H1 (cell line): ENCODE results near the gene DDOST. TPM values are rescaled to one million over a fixed set of nuclear protein-coding genes. Genes with fewer than 3 reads are reported as not detected.

ENCODE experiments used
- CTCF ChIA-PET: fragments of 300-600 bp; sonication (Branson Sonifier 250); formaldehyde crosslinking; loops from one replicate; lab custom pipeline; 2021; ENCODE audit not compliant: partially characterized antibody; lab: Charles Lee
- POLR2A ChIA-PET: fragments of 300-600 bp; sonication (Branson Sonifier 250); formaldehyde crosslinking; loops from one replicate; lab custom pipeline; 2021; ENCODE audit warnings: inconsistent platforms; ENCODE audit not compliant: partially characterized antibody; lab: Charles Lee
- DNase-seq, 2 experiments: peaks; one replicate each; pipeline versions ENCODE4 v3.0.0 to v3.0.0-alpha.2; 2010 to 2022; ENCODE audit warnings: low spot score in 2 of 2, low read depth in 1 of 2, mixed read lengths in 1 of 2
- FAIRE-seq: peaks from 2 replicates; lab custom pipeline; 2011; peaks lifted over from hg19 to GRCh38; lab: Jason Lieb, UNC
- H2AFZ ChIP-seq: 2 replicates; pipeline ENCODE4 v1.8.1; 2012; ENCODE audit warnings: low read length, inconsistent platforms
- H2AK5ac ChIP-seq: 2 replicates; pipeline ENCODE4 v1.6.1; 2013; ENCODE audit warnings: low read depth, low read length
- H2BK120ac ChIP-seq: replicated peaks from 2 replicates; pipeline ENCODE3; 2013; ENCODE audit warnings: low read depth, low read length, inconsistent platforms
- H2BK12ac ChIP-seq: 2 replicates; pipeline ENCODE4 v1.6.1; 2013; ENCODE audit warnings: low read depth, low read length
- H2BK15ac ChIP-seq: 2 replicates; pipeline ENCODE4 v1.6.1; 2013; ENCODE audit warnings: low read length
- H2BK20ac ChIP-seq: 2 replicates; pipeline ENCODE4 v1.6.1; 2013; ENCODE audit warnings: low read length
- H2BK5ac ChIP-seq: 2 replicates; pipeline ENCODE4 v1.6.1; 2013; ENCODE audit warnings: low read depth, low read length
- H3K14ac ChIP-seq: 2 replicates; pipeline ENCODE4 v1.6.1; 2013; ENCODE audit warnings: inconsistent platforms; ENCODE audit not compliant: insufficient read length
- H3K18ac ChIP-seq: 2 replicates; pipeline ENCODE4 v1.6.1; 2013; ENCODE audit warnings: low read length; ENCODE audit errors: extremely low read depth
- H3K23ac ChIP-seq: 2 replicates; pipeline ENCODE4 v1.6.1; 2013; ENCODE audit warnings: inconsistent platforms; ENCODE audit not compliant: insufficient read length
- H3K23me2 ChIP-seq: 2 replicates; pipeline ENCODE4 v1.6.1; 2013; ENCODE audit warnings: low read depth, low read length
- H3K27ac ChIP-seq: 2 replicates; pipeline ENCODE4 v1.6.1; 2011; ENCODE audit warnings: low read depth, low read length, inconsistent platforms
- H3K27me3 ChIP-seq, 4 experiments: replicated peaks in 1 of 4; 1 replicate in 1 of 4; 2 replicates in 3 of 4; pipeline versions ENCODE4 v1.6.1 to v1.8.1; 2011 to 2013; ENCODE audit warnings: low read length in 3 of 4, mild to moderate bottlenecking in 3 of 4, inconsistent platforms in 2 of 4, mixed read lengths in 2 of 4, moderate library complexity in 1 of 4; ENCODE audit not compliant: control insufficient read depth in 3 of 4, insufficient read depth in 3 of 4; ENCODE audit errors: extremely low read depth in 1 of 4
- H3K36me3 ChIP-seq, 4 experiments: 2 replicates each; pipeline versions ENCODE4 v1.6.1 to v1.8.1; 2011 to 2013; ENCODE audit warnings: mild to moderate bottlenecking in 4 of 4, low read length in 3 of 4, moderate library complexity in 2 of 4, control low read depth in 1 of 4, inconsistent platforms in 1 of 4; ENCODE audit not compliant: insufficient read depth in 4 of 4, control insufficient read depth in 2 of 4
- H3K4ac ChIP-seq: replicated peaks from 2 replicates; pipeline ENCODE3; 2013; ENCODE audit warnings: low read length, low read depth, mixed read lengths, inconsistent platforms; ENCODE audit not compliant: insufficient read length
- H3K4me1 ChIP-seq, 4 experiments: replicated peaks in 1 of 4; 1 replicate in 1 of 4; 2 replicates in 3 of 4; pipeline versions ENCODE4 v1.6.1 to v1.8.1; 2011 to 2013; ENCODE audit warnings: low read length in 3 of 4, inconsistent platforms in 2 of 4, mixed read lengths in 1 of 4; ENCODE audit not compliant: insufficient read depth in 4 of 4, control insufficient read depth in 3 of 4
- H3K4me2 ChIP-seq, 2 experiments: 2 replicates each; pipeline versions ENCODE4 v1.6.1 to v1.8.1; 2011 to 2013; ENCODE audit warnings: low read depth in 2 of 2, low read length in 2 of 2, control low read depth in 1 of 2, inconsistent platforms in 1 of 2, mild to moderate bottlenecking in 1 of 2; ENCODE audit not compliant: insufficient read depth in 1 of 2
- H3K4me3 ChIP-seq, 4 experiments: fragments of 200-600, 300-600 bp in 1 of 4; sonication (generic), shearing (Covaris generic), sonication (Bioruptor Twin) in 1 of 4; 2 replicates each; pipeline versions ENCODE4 v1.5.1 to v1.8.1; 2011 to 2016; ENCODE audit warnings: low read length in 4 of 4, low read depth in 3 of 4, control low read depth in 2 of 4, inconsistent platforms in 2 of 4, mild to moderate bottlenecking in 2 of 4, mixed read lengths in 1 of 4, moderate library complexity in 1 of 4; ENCODE audit not compliant: insufficient read depth in 2 of 4; ENCODE audit errors: extremely low read depth in 1 of 4
- H3K56ac ChIP-seq: replicated peaks from 2 replicates; pipeline ENCODE3; 2013; ENCODE audit warnings: low read depth, mild to moderate bottlenecking, mixed read lengths, low read length, inconsistent platforms; ENCODE audit not compliant: insufficient read length
- H3K79me1 ChIP-seq: 2 replicates; pipeline ENCODE4 v1.6.1; 2013; ENCODE audit warnings: low read depth, low read length, control low read depth
- H3K79me2 ChIP-seq, 2 experiments: 2 replicates each; pipeline versions ENCODE4 v1.6.1 to v1.8.1; 2012 to 2013; ENCODE audit warnings: low read length in 2 of 2, mild to moderate bottlenecking in 2 of 2, inconsistent platforms in 1 of 2; ENCODE audit not compliant: insufficient read depth in 2 of 2, control insufficient read depth in 1 of 2
- H3K9ac ChIP-seq, 4 experiments: replicated peaks in 1 of 4; 1 replicate in 1 of 4; 2 replicates in 3 of 4; pipeline versions ENCODE4 v1.6.1 to v1.8.1; 2011 to 2013; ENCODE audit warnings: low read depth in 3 of 4, low read length in 3 of 4, control low read depth in 2 of 4, mild to moderate bottlenecking in 2 of 4, moderate library complexity in 2 of 4, inconsistent platforms in 1 of 4; ENCODE audit errors: extremely low read depth in 1 of 4
- H3K9me3 ChIP-seq, 2 experiments: 2 replicates each; pipeline versions ENCODE4 v1.6.1 to v1.8.1; 2012 to 2013; ENCODE audit warnings: mild to moderate bottlenecking in 2 of 2, moderate library complexity in 2 of 2, control low read depth in 1 of 2, inconsistent platforms in 1 of 2, low read depth in 1 of 2, low read length in 1 of 2, mixed read lengths in 1 of 2; ENCODE audit not compliant: insufficient read depth in 2 of 2
- H4K20me1 ChIP-seq, 2 experiments: replicated peaks in 1 of 2; 2 replicates each; pipeline versions ENCODE3 to v1.8.1; 2011 to 2013; ENCODE audit warnings: inconsistent platforms in 2 of 2, low read length in 2 of 2, mild to moderate bottlenecking in 1 of 2; ENCODE audit not compliant: insufficient read depth in 2 of 2, control insufficient read depth in 1 of 2
- H4K5ac ChIP-seq: 2 replicates; pipeline ENCODE4 v1.6.1; 2013; ENCODE audit warnings: low read length, low read depth, mixed read lengths, inconsistent platforms; ENCODE audit not compliant: insufficient read length
- H4K8ac ChIP-seq: 2 replicates; pipeline ENCODE4 v1.8.0; 2013; ENCODE audit warnings: mild to moderate bottlenecking, moderate library complexity, low read length, inconsistent platforms; ENCODE audit not compliant: insufficient read depth; ENCODE audit errors: extremely low read depth
- H4K91ac ChIP-seq: replicated peaks from 2 replicates; pipeline ENCODE3; 2013; ENCODE audit warnings: low read length, mixed read lengths, inconsistent platforms; ENCODE audit not compliant: insufficient read length
- CBX8 ChIP-seq: fragments of 300-800, 300-1000 bp; sonication (generic); IDR thresholded peaks from 2 replicates; pipeline ENCODE4 v1.7.1; 2016; ENCODE audit warnings: low read depth, low read length, borderline replicate concordance
- CREB1 ChIP-seq: IDR thresholded peaks from 2 replicates; pipeline ENCODE4 v1.6.1; 2012; ENCODE audit warnings: inconsistent platforms
- EP300 ChIP-seq, 2 experiments: IDR thresholded peaks; 1 replicate in 1 of 2; 2 replicates in 1 of 2; pipeline ENCODE4 v1.6.1; 2011 to 2012; ENCODE audit warnings: low read depth in 2 of 2, low read length in 2 of 2, mild to moderate bottlenecking in 2 of 2, borderline replicate concordance in 1 of 2, inconsistent platforms in 1 of 2, moderate library complexity in 1 of 2
- FOSL1 ChIP-seq: IDR thresholded peaks from 2 replicates; pipeline ENCODE4 v1.6.1; 2011; ENCODE audit warnings: mild to moderate bottlenecking, low read depth, low read length, moderate library complexity; ENCODE audit not compliant: insufficient read depth
- HDAC2 ChIP-seq, 2 experiments: fragments of 300-600 bp in 1 of 2; sonication (generic) in 1 of 2; IDR thresholded peaks; 2 replicates each; pipeline ENCODE4 v1.6.1; 2011 to 2012; ENCODE audit warnings: low read depth in 2 of 2, low read length in 2 of 2, mild to moderate bottlenecking in 2 of 2, moderate library complexity in 2 of 2, borderline replicate concordance in 1 of 2, inconsistent platforms in 1 of 2
- JUN ChIP-seq: IDR thresholded peaks from 2 replicates; pipeline ENCODE4 v1.6.1; 2011; ENCODE audit warnings: low read depth, mild to moderate bottlenecking, improper control_type of control experiment, low read length
- JUND ChIP-seq: IDR thresholded peaks from 2 replicates; pipeline ENCODE4 v1.6.1; 2011; ENCODE audit warnings: mild to moderate bottlenecking, improper control_type of control experiment, low read length
- SIRT6 ChIP-seq: IDR thresholded peaks from one replicate; pipeline ENCODE4 v1.7.1; 2012; ENCODE audit warnings: low read length, inconsistent platforms
- SP1 ChIP-seq: IDR thresholded peaks from 2 replicates; pipeline ENCODE4 v1.6.1; 2011; ENCODE audit warnings: low read depth, low read length
- TBP ChIP-seq: IDR thresholded peaks from 2 replicates; pipeline ENCODE4 v1.6.1; 2011; ENCODE audit warnings: low read depth, low read length, improper control_type of control experiment
- TCF12 ChIP-seq: IDR thresholded peaks from 2 replicates; pipeline ENCODE4 v1.6.1; 2011; ENCODE audit warnings: low read depth, mild to moderate bottlenecking, low read length
- USF2 ChIP-seq: IDR thresholded peaks from 2 replicates; pipeline ENCODE4 v1.6.1; 2011; ENCODE audit warnings: low read length, improper control_type of control experiment
- ZNF274 ChIP-seq: IDR thresholded peaks from 2 replicates; pipeline ENCODE4 v1.7.0; 2012; ENCODE audit warnings: low read length, borderline replicate concordance; ENCODE audit errors: extremely low read depth
- WGBS, 2 experiments: shearing (Covaris generic) in 1 of 2; methylation state at CpG; one replicate each; pipeline versions ENCODE4 v1.1.6 to v1.1.7; 2013 to 2015; ENCODE audit warnings: low lambda C conversion rate in 2 of 2, mixed read lengths in 2 of 2, inconsistent platforms in 1 of 2, low coverage in 1 of 2, missing lambda C conversion rate in 1 of 2; ENCODE audit not compliant: insufficient replicate concordance in 2 of 2, insufficient coverage in 1 of 2, insufficient read length in 1 of 2; ENCODE audit errors: extremely low coverage in 1 of 2, missing lambda C conversion rate in 1 of 2; 5-methylcytosine and 5-hydroxymethylcytosine counted together
- polyA plus RNA-seq, 7 experiments: library from polyadenylated mRNA; depleted of rRNA in 3 of 7; stranded (reverse) in 5 of 7; unstranded in 2 of 7; fragments of >200 nt in 5 of 7; fragments of 200-250 nt in 2 of 7; gene quantifications; 1 replicate in 5 of 7; 2 replicates in 1 of 7; 4 replicates in 1 of 7; pipeline versions ENCODE4 v1.2.1 to v1.2.3, GENCODE V29; 2011 to 2013; ENCODE audit warnings: missing spikeins in 2 of 7, mixed read lengths in 2 of 7
- total RNA-seq: library from RNA; stranded (reverse); fragmentation: NEBNext Ultra II Directional; extraction: Animal tissue kit (Norgen Biotek cat#: 25700); gene quantifications from 2 replicates; pipeline ENCODE4 v1.2.1, GENCODE V29; 2021

DDOST gene
- total and polyA plus RNA-seq, 2 of the 8 experiments (the other 6 are each of a cell fraction or from before 2014, with no cell fraction given) = 253 to 336 TPM

DNA sequence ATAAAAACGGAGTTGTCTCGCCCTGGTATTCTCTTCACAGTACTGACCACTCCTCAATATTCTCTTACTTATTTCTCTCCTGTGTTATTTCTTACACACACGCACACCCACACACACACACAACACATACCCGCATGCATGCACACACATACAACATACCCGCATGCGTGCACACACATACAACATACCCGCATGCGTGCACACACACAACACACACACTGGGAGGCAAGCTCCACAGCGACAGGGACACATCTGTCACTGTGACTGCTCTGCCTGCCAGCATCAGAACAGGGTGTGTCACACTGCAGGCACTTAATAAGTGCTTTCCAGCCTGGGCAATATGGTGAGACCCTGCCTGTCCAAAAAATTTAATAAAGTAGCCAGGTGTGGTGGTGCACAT lies 20.8 kb upstream of the DDOST start:
- no peak overlapping the region for H2BK20ac ChIP-seq
- H3K4ac ChIP-seq = no peak overlapping the region
- H3K23me2 ChIP-seq = no peaks in the 10 kb centered on the region
- ChIA-PET POLR2A (interaction anchor here (1.2 kb wide), 1 partner anchor 104 kb away, joined by 4 read pairs; the partner anchor contains the start of gene HP1BP3), CTCF (interaction anchor here (1.0 kb wide), 1 partner anchor 15 kb away, joined by 5 read pairs; no protein-coding TSS in a partner anchor)
- H2BK120ac ChIP-seq = no peak overlapping the region
- no peaks in the 10 kb centered on the region; a peak in 1 of 7 replicates for H3K27me3 ChIP-seq
- H3K9me3 ChIP-seq = no peaks in the 10 kb centered on the region
- no peaks in the 10 kb centered on the region; a peak in 1 of 7 replicates for H3K4me1 ChIP-seq
- H3K4me3 ChIP-seq = no peak overlapping the region
- FAIRE-seq (no peak), DNase-seq (no peak)
- H3K14ac ChIP-seq = no peak overlapping the region
- no peaks in the 10 kb centered on the region for H3K79me2 ChIP-seq
- H4K20me1 ChIP-seq = peaks cover 0 to 2% of the 10 kb centered on the region in 2 experiments
- H3K36me3 ChIP-seq = peaks cover 0 to 7% (median 0%) of the 10 kb centered on the region in 4 experiments; a peak in 1 of 8 replicates
- no peak overlapping the region for H3K56ac ChIP-seq
- no peak overlapping the region for H2BK5ac ChIP-seq
- H3K27ac ChIP-seq = no peak overlapping the region
- no peaks in the 10 kb centered on the region for H3K79me1 ChIP-seq
- H2AFZ ChIP-seq = no peak overlapping the region
- no peak overlapping the region for H4K91ac ChIP-seq
- no peak overlapping the region for H4K8ac ChIP-seq
- no peak overlapping the region for H3K9ac ChIP-seq
- H4K5ac ChIP-seq = no peak overlapping the region
- no peak overlapping the region for H2BK12ac ChIP-seq
- no peak overlapping the region for H2AK5ac ChIP-seq
- no peak overlapping the region for H3K4me2 ChIP-seq
- H3K23ac ChIP-seq = no peak overlapping the region
- H3K18ac ChIP-seq = no peak overlapping the region
- no peak overlapping the region for H2BK15ac ChIP-seq
- TF ChIP-seq TCF12 (no peak), TBP (no peak), FOSL1 (no peak), SIRT6 (no peak), CREB1 (no peak), SP1 (no peak), USF2 (no peak), CBX8 (no peak), HDAC2 (IDR thresholded peaks at IDR 0.05; ENCODE audit: borderline replicate concordance in 1 of 2, low read depth in 2 of 2, low read length in 2 of 2) (no peak), JUN (no peak), EP300 (IDR thresholded peaks at IDR 0.05; ENCODE audit: borderline replicate concordance in 1 of 2, low read depth in 2 of 2, low read length in 2 of 2) (no peak), ZNF274 (no peak), JUND (no peak)
- TF ChIP-seq, all 59 proteins: peak for 0
- WGBS, 2 experiments = 90 to 100% methylated on average over 2 to 9 of the region's 9 CpGs
